Fibroblast of lung (primary cell): ENCODE data around the gene CDHR2.

Experiments
- EZH2 ChIP-seq: IDR thresholded peaks from 2 replicates; pipeline ENCODE4 v1.5.1; 2012; ENCODE audit warnings: low read length, control low read depth, mild to moderate bottlenecking; ENCODE audit errors: missing control alignments
- TF ChIP-seq, protein P1 (sequence below), 2 donors: IDR thresholded peaks in 1 of 2; conservative IDR thresholded peaks in 1 of 2; 1 replicate in 1 of 2; 2 replicates in 1 of 2; pipeline ENCODE4 v1.5.1; 2011 to 2012; ENCODE audit warnings: low read length in 2 of 2, control low read depth in 1 of 2, inconsistent platforms in 1 of 2, low read depth in 1 of 2, mild to moderate bottlenecking in 1 of 2

DNA sequence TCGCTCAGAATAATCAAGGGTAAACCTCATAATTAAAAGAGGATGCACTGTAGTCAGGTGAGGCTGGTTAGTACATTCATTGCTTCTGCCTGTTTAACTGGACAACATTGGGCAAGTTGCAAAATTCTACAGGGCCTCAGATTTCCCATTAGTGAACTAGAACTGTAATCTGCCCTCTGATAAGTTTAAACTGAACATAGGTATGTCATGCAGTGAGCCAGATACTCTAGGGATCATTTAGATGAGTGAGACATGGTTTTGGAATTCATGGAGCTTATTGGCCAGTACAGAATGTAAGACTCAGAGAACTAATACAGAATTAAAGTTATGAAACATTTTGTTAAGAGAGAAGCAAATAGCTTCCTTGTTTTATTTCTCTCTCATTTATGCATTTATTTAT is 47.8 kb upstream of the CDHR2 start:
- no peak for TF ChIP-seq EZH2
- TF ChIP-seq, protein P1, sequence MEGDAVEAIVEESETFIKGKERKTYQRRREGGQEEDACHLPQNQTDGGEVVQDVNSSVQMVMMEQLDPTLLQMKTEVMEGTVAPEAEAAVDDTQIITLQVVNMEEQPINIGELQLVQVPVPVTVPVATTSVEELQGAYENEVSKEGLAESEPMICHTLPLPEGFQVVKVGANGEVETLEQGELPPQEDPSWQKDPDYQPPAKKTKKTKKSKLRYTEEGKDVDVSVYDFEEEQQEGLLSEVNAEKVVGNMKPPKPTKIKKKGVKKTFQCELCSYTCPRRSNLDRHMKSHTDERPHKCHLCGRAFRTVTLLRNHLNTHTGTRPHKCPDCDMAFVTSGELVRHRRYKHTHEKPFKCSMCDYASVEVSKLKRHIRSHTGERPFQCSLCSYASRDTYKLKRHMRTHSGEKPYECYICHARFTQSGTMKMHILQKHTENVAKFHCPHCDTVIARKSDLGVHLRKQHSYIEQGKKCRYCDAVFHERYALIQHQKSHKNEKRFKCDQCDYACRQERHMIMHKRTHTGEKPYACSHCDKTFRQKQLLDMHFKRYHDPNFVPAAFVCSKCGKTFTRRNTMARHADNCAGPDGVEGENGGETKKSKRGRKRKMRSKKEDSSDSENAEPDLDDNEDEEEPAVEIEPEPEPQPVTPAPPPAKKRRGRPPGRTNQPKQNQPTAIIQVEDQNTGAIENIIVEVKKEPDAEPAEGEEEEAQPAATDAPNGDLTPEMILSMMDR (conservative IDR thresholded peaks at IDR 0.05 in 1 of 2, IDR thresholded peaks at IDR 0.05 in 1 of 2; ENCODE audit: low read depth in 1 of 2, low read length in 2 of 2), result no peak
